H1 (cell line): ENCODE measurements around the gene STK40. TPM values are rescaled to one million over a fixed set of nuclear protein-coding genes. Genes with fewer than 3 reads are reported as not detected.

ENCODE experiments used
- JUN ChIP-seq: IDR thresholded peaks from 2 replicates; pipeline ENCODE4 v1.6.1; 2011; ENCODE audit warnings: low read depth, mild to moderate bottlenecking, improper control_type of control experiment, low read length
- polyA plus RNA-seq, 7 experiments: library from polyadenylated mRNA; depleted of rRNA in 3 of 7; stranded (reverse) in 5 of 7; unstranded in 2 of 7; fragments of >200 nt in 5 of 7; fragments of 200-250 nt in 2 of 7; gene quantifications; 1 replicate in 5 of 7; 2 replicates in 1 of 7; 4 replicates in 1 of 7; pipeline versions ENCODE4 v1.2.1 to v1.2.3, GENCODE V29; 2011 to 2013; ENCODE audit warnings: missing spikeins in 2 of 7, mixed read lengths in 2 of 7
- total RNA-seq: library from RNA; stranded (reverse); fragmentation: NEBNext Ultra II Directional; extraction: Animal tissue kit (Norgen Biotek cat#: 25700); gene quantifications from 2 replicates; pipeline ENCODE4 v1.2.1, GENCODE V29; 2021

The STK40 gene
- total and polyA plus RNA-seq, 2 of the 8 experiments (the other 6 are each of a cell fraction or from before 2014, with no cell fraction given) = 13.6 to 28.6 TPM

- no peak for TF ChIP-seq JUN
Measured at GRCh38 chr1:36372617-36373016, 13.1 kb downstream of the STK40 start (continued).
